H9 (cell line): Measurements from ENCODE around the gene C17orf50. TPM values are rescaled to one million over a fixed set of nuclear protein-coding genes. Genes with fewer than 3 reads are reported as not detected.

Experiments
- DNase-seq: peaks from one replicate; pipeline ENCODE4 v3.0.0-alpha.2; 2017
- H2AFZ ChIP-seq: one replicate; pipeline ENCODE4 v1.6.1; 2013; ENCODE audit warnings: mild to moderate bottlenecking, low read length, control low read depth, moderate library complexity
- H2AK5ac ChIP-seq: 2 replicates; pipeline ENCODE4 v1.6.1; 2013; ENCODE audit warnings: low read length, control low read depth, mixed read lengths; ENCODE audit not compliant: insufficient read length
- H2BK120ac ChIP-seq: one replicate; pipeline ENCODE4 v1.6.1; 2013; ENCODE audit warnings: low read depth, mild to moderate bottlenecking, low read length, control low read depth, inconsistent platforms; ENCODE audit not compliant: poor library complexity, severe bottlenecking
- H2BK12ac ChIP-seq: 2 replicates; pipeline ENCODE4 v1.6.1; 2013; ENCODE audit warnings: low read length, control low read depth, mixed read lengths, low read depth; ENCODE audit not compliant: insufficient read length
- H2BK15ac ChIP-seq: 2 replicates; pipeline ENCODE4 v1.6.1; 2013; ENCODE audit warnings: low read depth, low read length, control low read depth
- H2BK20ac ChIP-seq: one replicate; pipeline ENCODE4 v1.6.1; 2013; ENCODE audit warnings: low read depth, mild to moderate bottlenecking, low read length, control low read depth, inconsistent platforms; ENCODE audit not compliant: poor library complexity, severe bottlenecking
- H2BK5ac ChIP-seq: 2 replicates; pipeline ENCODE4 v1.6.1; 2013; ENCODE audit warnings: low read length, control low read depth, mixed read lengths; ENCODE audit not compliant: insufficient read length
- H3K14ac ChIP-seq: 2 replicates; pipeline ENCODE4 v1.6.1; 2013; ENCODE audit warnings: low read length, control low read depth; ENCODE audit not compliant: insufficient read depth
- H3K18ac ChIP-seq: 2 replicates; pipeline ENCODE4 v1.6.1; 2013; ENCODE audit warnings: low read depth, mild to moderate bottlenecking, mixed read lengths, low read length, control low read depth; ENCODE audit not compliant: insufficient read length
- H3K23ac ChIP-seq: 2 replicates; pipeline ENCODE4 v1.6.1; 2013; ENCODE audit warnings: low read length, control low read depth, mixed read lengths, low read depth; ENCODE audit not compliant: insufficient read length
- H3K23me2 ChIP-seq: 2 replicates; pipeline ENCODE4 v1.6.1; 2013; ENCODE audit warnings: low read depth, mild to moderate bottlenecking, mixed read lengths, low read length, control low read depth; ENCODE audit not compliant: insufficient read length, poor library complexity, severe bottlenecking
- H3K27ac ChIP-seq: 2 replicates; pipeline ENCODE4 v1.5.1; 2013; ENCODE audit warnings: low read length, control low read depth, mixed read lengths, low read depth; ENCODE audit not compliant: insufficient read length
- H3K27me3 ChIP-seq: 2 replicates; pipeline ENCODE4 v1.6.1; 2013; ENCODE audit warnings: low read length, control low read depth, inconsistent platforms; ENCODE audit not compliant: insufficient read depth
- H3K4ac ChIP-seq: 2 replicates; pipeline ENCODE4 v1.6.1; 2013; ENCODE audit warnings: low read depth, mild to moderate bottlenecking, control low read depth, inconsistent platforms, low read length, moderate library complexity
- H3K4me1 ChIP-seq: 2 replicates; pipeline ENCODE4 v1.6.1; 2013; ENCODE audit warnings: low read length, control low read depth, inconsistent platforms; ENCODE audit not compliant: insufficient read depth
- H3K4me2 ChIP-seq: 2 replicates; pipeline ENCODE4 v1.6.1; 2013; ENCODE audit warnings: low read length, control low read depth, mixed read lengths; ENCODE audit not compliant: insufficient read length, insufficient read depth
- H3K56ac ChIP-seq: 2 replicates; pipeline ENCODE4 v1.6.1; 2013; ENCODE audit warnings: low read depth, mild to moderate bottlenecking, mixed read lengths, low read length, control low read depth; ENCODE audit not compliant: insufficient read length
- H3K79me1 ChIP-seq: 2 replicates; pipeline ENCODE4 v1.6.1; 2013; ENCODE audit warnings: low read depth, mild to moderate bottlenecking, moderate library complexity, low read length, control low read depth, inconsistent platforms; ENCODE audit not compliant: insufficient read depth, poor library complexity, severe bottlenecking
- H3K79me2 ChIP-seq: 2 replicates; pipeline ENCODE4 v1.6.1; 2013; ENCODE audit warnings: low read length, control low read depth, inconsistent platforms; ENCODE audit not compliant: insufficient read depth
- H3K9ac ChIP-seq: 2 replicates; pipeline ENCODE4 v1.6.1; 2013; ENCODE audit warnings: low read length, control low read depth, mixed read lengths; ENCODE audit not compliant: insufficient read length; ENCODE audit errors: extremely low read depth
- H3K9me3 ChIP-seq: one replicate; pipeline ENCODE4 v1.6.1; 2013; ENCODE audit warnings: low read depth, low read length, inconsistent platforms; ENCODE audit not compliant: control insufficient read depth
- H3T11ph ChIP-seq: one replicate; pipeline ENCODE4 v1.6.1; 2013; ENCODE audit warnings: mild to moderate bottlenecking, low read length, control low read depth, inconsistent platforms
- H4K20me1 ChIP-seq: one replicate; pipeline ENCODE4 v1.6.1; 2013; ENCODE audit not compliant: control insufficient read depth, insufficient read length, insufficient read depth
- H4K5ac ChIP-seq: 2 replicates; pipeline ENCODE4 v1.6.1; 2013; ENCODE audit warnings: low read depth, mild to moderate bottlenecking, mixed read lengths, low read length, control low read depth; ENCODE audit not compliant: insufficient read length
- H4K8ac ChIP-seq: replicated peaks from 2 replicates; pipeline ENCODE4 v1.6.1; 2013; ENCODE audit warnings: low read length, control low read depth, mixed read lengths, low read depth; ENCODE audit not compliant: insufficient read length
- H4K91ac ChIP-seq: 2 replicates; pipeline ENCODE4 v1.6.1; 2013; ENCODE audit warnings: low read depth, mild to moderate bottlenecking, moderate library complexity, mixed read lengths, low read length, control low read depth; ENCODE audit not compliant: insufficient read length
- H3K27ac Mint-ChIP-seq, 3 experiments: 2 replicates in 2 of 3; 3 replicates in 1 of 3; pipeline ENCODE4 v1.8.0; 2020 to 2021; ENCODE audit warnings: mixed read lengths in 3 of 3, mild to moderate bottlenecking in 1 of 3, moderate library complexity in 1 of 3
- H3K27me3 Mint-ChIP-seq: 2 replicates; pipeline ENCODE4 v1.8.0; 2021; ENCODE audit warnings: low read depth, mild to moderate bottlenecking, moderate library complexity, mixed read lengths
- H3K36me3 Mint-ChIP-seq, 3 experiments: 2 replicates in 2 of 3; 3 replicates in 1 of 3; pipeline ENCODE4 v1.8.0; 2020 to 2021; ENCODE audit warnings: low read depth in 3 of 3, mixed read lengths in 3 of 3; ENCODE audit not compliant: insufficient read depth in 1 of 3
- H3K4me1 Mint-ChIP-seq, 2 experiments: 2 replicates each; pipeline ENCODE4 v1.8.0; 2020; ENCODE audit warnings: mixed read lengths in 2 of 2
- H3K4me3 Mint-ChIP-seq, 2 experiments: 2 replicates in 1 of 2; 3 replicates in 1 of 2; pipeline ENCODE4 v1.8.0; 2020 to 2021; ENCODE audit warnings: mild to moderate bottlenecking in 2 of 2, mixed read lengths in 2 of 2, moderate library complexity in 1 of 2
- H3K9me3 Mint-ChIP-seq, 2 experiments: 2 replicates in 1 of 2; 3 replicates in 1 of 2; pipeline ENCODE4 v1.8.0; 2020; ENCODE audit warnings: mild to moderate bottlenecking in 2 of 2, mixed read lengths in 2 of 2, moderate library complexity in 1 of 2
- CTCF ChIP-seq: fragments of 200-600 bp; sonication (generic); conservative IDR thresholded peaks from 3 replicates; pipeline ENCODE4 v1.8.0; 2021; ENCODE audit warnings: antibody characterized with exemption, mild to moderate bottlenecking
- WGBS: extraction: QIAGEN DNeasy Blood & Tissue Kit; methylation state at CpG from one replicate; pipeline ENCODE4 v1.1.7; 2013; ENCODE audit warnings: missing lambda C conversion rate, low lambda C conversion rate, mixed read lengths; ENCODE audit not compliant: insufficient read length; ENCODE audit errors: extremely low coverage; 5-methylcytosine and 5-hydroxymethylcytosine counted together
- total RNA-seq: library from RNA; stranded (reverse); gene quantifications from 2 replicates; pipeline ENCODE4 v1.2.1, GENCODE V29; 2021

The C17orf50 gene
- total RNA-seq, 1 experiment from 2014 or later, result not detected

DNA sequence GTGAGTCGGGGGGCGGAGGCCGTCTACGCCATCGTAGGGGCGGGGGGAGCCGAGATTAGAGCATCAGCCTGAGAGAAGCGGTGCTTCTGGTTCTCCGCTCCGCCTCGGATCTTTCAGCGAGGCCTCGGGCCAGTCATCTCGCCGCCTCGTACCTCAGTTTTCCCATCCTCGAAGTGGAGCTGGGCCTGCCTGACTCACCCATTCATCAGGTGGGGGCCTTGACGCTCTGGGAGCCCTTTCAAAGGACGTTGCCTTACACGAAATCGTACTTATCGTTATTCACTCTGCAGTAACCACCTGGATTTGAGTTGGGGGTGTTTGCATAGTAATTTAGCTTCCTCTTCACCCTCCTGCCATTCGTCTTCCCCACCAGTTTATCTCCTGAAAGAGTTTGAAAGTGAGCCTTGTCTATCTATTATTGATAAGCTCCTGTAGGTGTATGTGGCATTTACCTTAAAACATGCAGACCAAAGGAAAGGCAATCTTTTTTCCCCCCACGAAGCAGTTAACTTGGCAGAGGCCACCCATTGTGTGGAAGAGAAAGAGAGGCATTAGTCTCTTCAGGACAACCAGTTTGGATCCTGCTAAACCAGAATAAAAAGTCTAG is 49.3 kb downstream of the C17orf50 start:
- Histone ChIP-seq H3K4me2 (peak overlapping the region; percentile 99), H3K9me3 (no peaks in the 10 kb centered on the region), H3K56ac (no peak overlapping the region), H2AK5ac (no peak overlapping the region), H3K23ac (no peak overlapping the region), H3K4ac (no peak overlapping the region), H4K8ac (no peak overlapping the region), H2AFZ (no peak overlapping the region), H4K20me1 (no peaks in the 10 kb centered on the region), H4K91ac (no peak overlapping the region), H3K4me1 (peaks cover 2% of the 10 kb centered on the region; the same call in 1 of the 2 replicates), H3K79me2 (peaks cover 27% of the 10 kb centered on the region; the same call in 1 of the 2 replicates), H3T11ph (no peak overlapping the region), H3K23me2 (peaks cover 4% of the 10 kb centered on the region), H2BK12ac (no peak overlapping the region), H3K27me3 (no peaks in the 10 kb centered on the region), H2BK20ac (no peak overlapping the region), H2BK15ac (no peak overlapping the region), H3K18ac (peak overlapping the region; percentile 98), H3K79me1 (peaks cover 2% of the 10 kb centered on the region), H2BK120ac (no peak overlapping the region), H4K5ac (no peak overlapping the region), H3K27ac (no peak overlapping the region), H3K14ac (peak overlapping the region; percentile 97), H2BK5ac (no peak overlapping the region), H3K9ac (peak overlapping the region; percentile 93)
- DNase-seq, result peak; percentile 44
- Mint-ChIP-seq H3K9me3 (no peaks in the 10 kb centered on the region), H3K27me3 (no peaks in the 10 kb centered on the region; the same call in 1 of the 2 replicates), H3K36me3 (peaks cover 20 to 35% (median 21%) of the 10 kb centered on the region in 3 experiments; a peak in 6 of 7 replicates), H3K4me3 (peak overlapping the region; percentile 88 to 99), H3K27ac (peak overlapping the region; percentile 75 to 100 (median 97)), H3K4me1 (peaks cover 31 to 35% of the 10 kb centered on the region in 2 experiments)
- TF ChIP-seq CTCF, result no peak
- no CpG with 5 or more reads among the region's 24 CpGs for WGBS
